ENCODE data around the gene KLHL36. TPM values are rescaled to one million over a fixed set of nuclear protein-coding genes. Genes with fewer than 3 reads are reported as not detected.

KLHL36 gene
- total RNA-seq, 6 experiments from 2014 or later = 20.1 to 31.3 (median 21.9) TPM

- Histone ChIP-seq H3K4me3 (no peak overlapping the region), H3K27ac (peak overlapping the region in 2 of 3 donors; percentile 24 to 51), H3K27me3 (no peaks in the 10 kb centered on the region), H3K9me3 (no peaks in the 10 kb centered on the region), H3K36me3 (no peaks in the 10 kb centered on the region), H3K4me1 (peaks cover 0 to 14% (median 0%) of the 10 kb centered on the region in 4 donors)
- no peak for TF ChIP-seq CTCF (IDR thresholded peaks at IDR 0.05)
- no peak for TF ChIP-seq POLR2A (IDR thresholded peaks at IDR 0.05)
- ATAC-seq (peak; percentile 24 to 56 (median 39)), DNase-seq (peak in 1 of 3 donors; percentile 79)
- intact Hi-C loops (cut with DNase I) = no loop called here
- WGBS (ENCODE audit: insufficient coverage, low coverage, low lambda C conversion rate, missing lambda C conversion rate) = 67% methylated on average over 10 of the region's 23 CpGs
Measured at GRCh38 chr16:84603140-84603816, 45.0 kb upstream of the KLHL36 start.

GRCh38 chr16:84603940-84604339, 44.4 kb upstream of the KLHL36 start:
- ATAC-seq (no peak), DNase-seq (no peak)
- no peaks in the 10 kb centered on the region for H3K27me3 ChIP-seq
- no peak overlapping the region for H3K4me3 ChIP-seq
- WGBS (ENCODE audit: insufficient coverage, low coverage, low lambda C conversion rate, missing lambda C conversion rate) = 75% methylated on average over 8 of the region's 10 CpGs
- TF ChIP-seq CTCF (IDR thresholded peaks at IDR 0.05) (no peak), POLR2A (IDR thresholded peaks at IDR 0.05) (no peak)
- H3K36me3 ChIP-seq = no peaks in the 10 kb centered on the region
- H3K4me1 ChIP-seq = peaks cover 0 to 14% (median 0%) of the 10 kb centered on the region in 4 donors
- intact Hi-C loops (cut with DNase I) = no loop called here
- H3K27ac ChIP-seq = no peak overlapping the region
- H3K9me3 ChIP-seq = no peaks in the 10 kb centered on the region

GRCh38 chr16:84604477-84605013, 43.8 kb upstream of the KLHL36 start:
- WGBS (ENCODE audit: insufficient coverage, low coverage, low lambda C conversion rate, missing lambda C conversion rate) = 50% methylated on average over 7 of the region's 9 CpGs
- Histone ChIP-seq H3K9me3 (no peaks in the 10 kb centered on the region), H3K27me3 (no peaks in the 10 kb centered on the region), H3K4me1 (peaks cover 0 to 8% (median 0%) of the 10 kb centered on the region in 4 donors), H3K4me3 (no peak overlapping the region), H3K36me3 (no peaks in the 10 kb centered on the region), H3K27ac (no peak overlapping the region)
- no peak for DNase-seq
- no peak for ATAC-seq
- intact Hi-C loops (cut with DNase I) = no loop called here
- TF ChIP-seq CTCF (IDR thresholded peaks at IDR 0.05) (no peak), POLR2A (IDR thresholded peaks at IDR 0.05) (no peak)

- no peaks in the 10 kb centered on the region for H3K36me3 ChIP-seq
- 95% methylated on average over 4 of the region's 6 CpGs for WGBS (ENCODE audit: insufficient coverage, low coverage, low lambda C conversion rate, missing lambda C conversion rate)
- H3K4me1 ChIP-seq = no peaks in the 10 kb centered on the region
- H3K27me3 ChIP-seq = no peaks in the 10 kb centered on the region
- DNase-seq (no peak), ATAC-seq (no peak)
- no peak overlapping the region for H3K27ac ChIP-seq
- intact Hi-C loops (cut with DNase I) = no loop called here
- TF ChIP-seq POLR2A (IDR thresholded peaks at IDR 0.05) = no peak
- no peak for TF ChIP-seq CTCF (IDR thresholded peaks at IDR 0.05)
- no peak overlapping the region for H3K4me3 ChIP-seq
- H3K9me3 ChIP-seq = no peaks in the 10 kb centered on the region
Measured at GRCh38 chr16:84605339-84605848, 42.9 kb upstream of the KLHL36 start.

Data from right lobe of liver (tissue), 6 donors.